Endothelial cell of umbilical vein (primary cell): ENCODE measurements around the gene NR4A3. TPM values are rescaled to one million over a fixed set of nuclear protein-coding genes. Genes with fewer than 3 reads are reported as not detected.

ENCODE experiments used
- BruUV-seq: library from RNA; stranded (reverse); fragments of 400-500 nt; replicated peaks from 2 replicates; lab custom pipeline; 2021; lab: Mats Ljungman, UMichigan
- CTCF ChIA-PET: fragments of 300-600, 350-600 bp; sonication (Branson Sonifier 250); formaldehyde crosslinking; loops from one replicate; lab custom pipeline; 2021; ENCODE audit warnings: antibody characterized with exemption, inconsistent platforms; lab: Charles Lee
- POLR2A ChIA-PET: fragments of 300-600, 350-600 bp; sonication (Branson Sonifier 250); formaldehyde crosslinking; loops from one replicate; lab custom pipeline; 2021; ENCODE audit warnings: antibody characterized with exemption, inconsistent platforms; lab: Charles Lee
- DNase-seq: peaks from one replicate; pipeline ENCODE4 v3.0.0-alpha.2; 2011; ENCODE audit warnings: low read depth, low spot score
- FAIRE-seq: peaks from 2 replicates; lab custom pipeline; 2011; peaks lifted over from hg19 to GRCh38; lab: Jason Lieb, UNC
- H2AFZ ChIP-seq: 2 replicates; pipeline ENCODE4 v1.6.0; 2012; ENCODE audit warnings: low read depth, low read length, control low read depth, inconsistent platforms
- H3K27ac ChIP-seq: 2 replicates; pipeline ENCODE4 v1.5.1; 2011; ENCODE audit warnings: low read depth, mild to moderate bottlenecking, control low read depth, low read length, moderate library complexity; ENCODE audit not compliant: insufficient read depth
- H3K27me3 ChIP-seq, 2 experiments: 2 replicates each; pipeline versions ENCODE4 v1.6.0 to v1.6.1; 2011; ENCODE audit warnings: low read length in 2 of 2, mixed read lengths in 1 of 2; ENCODE audit not compliant: control insufficient read depth in 2 of 2, insufficient read depth in 2 of 2
- H3K36me3 ChIP-seq, 2 experiments: 2 replicates in 1 of 2; 3 replicates in 1 of 2; pipeline ENCODE4 v1.5.1; 2011; ENCODE audit warnings: low read length in 2 of 2, mild to moderate bottlenecking in 1 of 2, moderate library complexity in 1 of 2; ENCODE audit not compliant: control insufficient read depth in 2 of 2, insufficient read depth in 2 of 2; ENCODE audit errors: extremely low read depth in 1 of 2
- H3K4me1 ChIP-seq: 3 replicates; pipeline ENCODE4 v1.5.1; 2011; ENCODE audit warnings: mild to moderate bottlenecking, low read length; ENCODE audit not compliant: control insufficient read depth, insufficient read depth; ENCODE audit errors: extremely low read depth
- H3K4me2 ChIP-seq: 2 replicates; pipeline ENCODE4 v1.6.1; 2011; ENCODE audit warnings: low read length, control low read depth, mixed read lengths; ENCODE audit not compliant: insufficient read depth
- H3K4me3 ChIP-seq, 3 experiments: fragments of 200-600 bp in 1 of 3; sonication (generic), shearing (Covaris generic) in 1 of 3; replicated peaks in 1 of 3; 2 replicates each; pipeline ENCODE4 v1.5.1; 2011 to 2016; ENCODE audit warnings: control low read depth in 3 of 3, low read length in 3 of 3, mild to moderate bottlenecking in 2 of 3, inconsistent platforms in 1 of 3, low read depth in 1 of 3, moderate library complexity in 1 of 3; ENCODE audit not compliant: insufficient read depth in 1 of 3
- H3K79me2 ChIP-seq: 2 replicates; pipeline ENCODE4 v1.6.0; 2012; ENCODE audit warnings: low read length, inconsistent platforms; ENCODE audit not compliant: control insufficient read depth, insufficient read depth
- H3K9ac ChIP-seq: replicated peaks from 2 replicates; pipeline ENCODE3; 2011; ENCODE audit warnings: low read length, control low read depth; ENCODE audit not compliant: insufficient read depth; ENCODE audit errors: extremely low read depth
- H3K9me1 ChIP-seq: replicated peaks from 3 replicates; pipeline ENCODE4 v1.6.0; 2011; ENCODE audit warnings: mild to moderate bottlenecking, low read length; ENCODE audit not compliant: control insufficient read depth, insufficient read depth; ENCODE audit errors: extremely low read depth
- H3K9me3 ChIP-seq: replicated peaks from 2 replicates; pipeline ENCODE4 v1.5.1; 2012; ENCODE audit warnings: low read length, inconsistent platforms; ENCODE audit not compliant: control insufficient read depth, insufficient read depth
- H4K20me1 ChIP-seq: replicated peaks from 2 replicates; pipeline ENCODE3; 2011; ENCODE audit warnings: mild to moderate bottlenecking, low read length; ENCODE audit not compliant: control insufficient read depth, insufficient read depth; ENCODE audit errors: extremely low read depth
- EZH2 ChIP-seq: IDR thresholded peaks from 2 replicates; pipeline ENCODE4 v1.6.1; 2012; ENCODE audit warnings: borderline replicate concordance, low read depth, mild to moderate bottlenecking, moderate library complexity, low read length, inconsistent platforms; ENCODE audit not compliant: severe bottlenecking
- FOS ChIP-seq: IDR thresholded peaks from 2 replicates; pipeline ENCODE4 v1.6.1; 2011; ENCODE audit warnings: mild to moderate bottlenecking, low read length, moderate library complexity, borderline replicate concordance; ENCODE audit not compliant: insufficient read depth
- GATA2 ChIP-seq: IDR thresholded peaks from 2 replicates; pipeline ENCODE4 v1.7.0; 2011; ENCODE audit warnings: low read depth, mild to moderate bottlenecking, moderate library complexity, mixed read lengths, low read length; ENCODE audit not compliant: insufficient read length, insufficient read depth
- JUN ChIP-seq: IDR thresholded peaks from 2 replicates; pipeline ENCODE4 v1.6.1; 2011; ENCODE audit warnings: borderline replicate concordance, low read depth; ENCODE audit not compliant: insufficient read length, insufficient read depth
- MYC ChIP-seq: IDR thresholded peaks from one replicate; pipeline ENCODE4 v1.6.1; 2011; ENCODE audit warnings: mild to moderate bottlenecking, low read depth, low read length
- POLR2A ChIP-seq: IDR thresholded peaks from 2 replicates; pipeline ENCODE4 v1.6.1; 2012; ENCODE audit warnings: low read depth, mild to moderate bottlenecking, control low read depth, low read length
- POLR2AphosphoS5 ChIP-seq: IDR thresholded peaks from 2 replicates; pipeline ENCODE4 v1.6.1; 2012; ENCODE audit warnings: low read depth, mild to moderate bottlenecking, control low read depth, low read length, moderate library complexity; ENCODE audit not compliant: insufficient read depth
- dilution Hi-C: fragments of 300-500 bp; cut with MboI; formaldehyde crosslinking; loops from one replicate; pipeline ENCODE4 v1.15.0; 2019; ENCODE audit warnings: low sequenced_read_pairs; ENCODE audit not compliant: extremely low pct_ligation_motif_present
- intact Hi-C: fragments of 100-400 bp; cut with micrococcal nuclease; formaldehyde crosslinking; loops from one replicate; pipeline ENCODE4 v1.10.0; 2022
- polyA plus RNA-seq, 4 experiments: library from polyadenylated mRNA; depleted of rRNA in 3 of 4; stranded (reverse) in 3 of 4; unstranded in 1 of 4; fragments of >200 nt; gene quantifications; 2 replicates each; pipeline versions ENCODE4 v1.2.1 to v1.2.3, GENCODE V29; 2011 to 2012; ENCODE audit warnings: missing spikeins in 1 of 4
- total RNA-seq: library from RNA; stranded (reverse); gene quantifications from 2 replicates; pipeline ENCODE4 v1.2.3, GENCODE V29; 2021
- TF ChIP-seq, protein P1 (sequence below): IDR thresholded peaks from 2 replicates; pipeline ENCODE4 v1.6.1; 2011; ENCODE audit not compliant: insufficient read depth, insufficient read length
- TF ChIP-seq, protein P2 (sequence below), 2 donors: IDR thresholded peaks; 1 replicate in 1 of 2; 2 replicates in 1 of 2; pipeline ENCODE4 v1.5.1; 2011; ENCODE audit warnings: low read length in 2 of 2, mild to moderate bottlenecking in 2 of 2, moderate library complexity in 2 of 2, control low read depth in 1 of 2, inconsistent platforms in 1 of 2, low read depth in 1 of 2; ENCODE audit not compliant: insufficient read depth in 1 of 2; ENCODE audit errors: extremely low read depth in 1 of 2

The NR4A3 gene
- total and polyA plus RNA-seq, 2 donors (not counting 3 experiments of a cell fraction or from before 2014, with no cell fraction given) = 0.11 to 0.22 TPM

DNA sequence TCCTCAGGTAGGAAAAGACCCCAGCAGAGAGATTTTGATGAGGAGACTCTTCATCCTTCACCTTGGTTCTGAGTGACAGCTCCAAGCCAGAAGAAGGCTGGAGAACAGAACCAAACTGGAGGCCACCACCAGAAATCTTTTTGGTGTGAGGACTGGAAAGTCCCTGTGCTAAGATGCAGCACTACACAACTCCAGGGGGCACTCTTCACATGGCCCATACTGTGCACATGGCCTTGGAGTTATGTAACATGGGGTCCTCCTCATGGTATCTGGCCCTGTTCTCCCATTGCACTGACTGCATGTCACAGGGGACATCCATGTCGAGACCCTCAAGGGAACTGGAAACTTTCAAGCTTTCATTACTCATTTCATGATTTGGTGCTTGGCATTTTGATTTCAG is 67.4 kb downstream of the NR4A3 start:
- FAIRE-seq (no peak), DNase-seq (no peak)
- Histone ChIP-seq H3K9me3 (no peaks in the 10 kb centered on the region), H3K9me1 (no peaks in the 10 kb centered on the region), H3K9ac (no peak overlapping the region), H3K4me3 (no peak overlapping the region), H3K4me2 (no peak overlapping the region), H2AFZ (no peak overlapping the region), H3K79me2 (no peaks in the 10 kb centered on the region), H3K27ac (no peak overlapping the region), H3K4me1 (no peaks in the 10 kb centered on the region), H4K20me1 (no peaks in the 10 kb centered on the region), H3K27me3 (peaks cover 4 to 11% of the 10 kb centered on the region in 2 experiments), H3K36me3 (no peaks in the 10 kb centered on the region)
- BruUV-seq = no TSS peak
- CTCF ChIA-PET = interaction anchor here (1.0 to 1.5 kb wide), 3 partner anchors 60 to 436 kb away, joined by 3 read pairs; no protein-coding TSS in a partner anchor
- POLR2A ChIA-PET = no interaction called here
- dilution Hi-C loops (no loop called here), intact Hi-C loops (no loop called here)
- TF ChIP-seq, protein P1, sequence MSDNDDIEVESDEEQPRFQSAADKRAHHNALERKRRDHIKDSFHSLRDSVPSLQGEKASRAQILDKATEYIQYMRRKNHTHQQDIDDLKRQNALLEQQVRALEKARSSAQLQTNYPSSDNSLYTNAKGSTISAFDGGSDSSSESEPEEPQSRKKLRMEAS = no peak
- TF ChIP-seq GATA2 (no peak), EZH2 (no peak), FOS (no peak), POLR2A (no peak), POLR2AphosphoS5 (no peak), JUN (no peak), MYC (no peak)
- TF ChIP-seq, protein P2, sequence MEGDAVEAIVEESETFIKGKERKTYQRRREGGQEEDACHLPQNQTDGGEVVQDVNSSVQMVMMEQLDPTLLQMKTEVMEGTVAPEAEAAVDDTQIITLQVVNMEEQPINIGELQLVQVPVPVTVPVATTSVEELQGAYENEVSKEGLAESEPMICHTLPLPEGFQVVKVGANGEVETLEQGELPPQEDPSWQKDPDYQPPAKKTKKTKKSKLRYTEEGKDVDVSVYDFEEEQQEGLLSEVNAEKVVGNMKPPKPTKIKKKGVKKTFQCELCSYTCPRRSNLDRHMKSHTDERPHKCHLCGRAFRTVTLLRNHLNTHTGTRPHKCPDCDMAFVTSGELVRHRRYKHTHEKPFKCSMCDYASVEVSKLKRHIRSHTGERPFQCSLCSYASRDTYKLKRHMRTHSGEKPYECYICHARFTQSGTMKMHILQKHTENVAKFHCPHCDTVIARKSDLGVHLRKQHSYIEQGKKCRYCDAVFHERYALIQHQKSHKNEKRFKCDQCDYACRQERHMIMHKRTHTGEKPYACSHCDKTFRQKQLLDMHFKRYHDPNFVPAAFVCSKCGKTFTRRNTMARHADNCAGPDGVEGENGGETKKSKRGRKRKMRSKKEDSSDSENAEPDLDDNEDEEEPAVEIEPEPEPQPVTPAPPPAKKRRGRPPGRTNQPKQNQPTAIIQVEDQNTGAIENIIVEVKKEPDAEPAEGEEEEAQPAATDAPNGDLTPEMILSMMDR (IDR thresholded peaks at IDR 0.05; ENCODE audit: extremely low read depth in 1 of 2, insufficient read depth in 1 of 2, low read depth in 1 of 2, low read length in 2 of 2) = no peak
